Measurements from ENCODE around the gene CEP350. TPM values are rescaled to one million over a fixed set of nuclear protein-coding genes. Genes with fewer than 3 reads are reported as not detected.
A peak's percentile ranks its signal among the peaks of the same experiment; 100 is the strongest.
"Not testable (repeated sequence)": the region's sequence is repeated elsewhere in the genome, so short reads cannot be mapped to it uniquely, and the experiment has no call there.

CEP350 gene
- total RNA-seq, 2 donors from 2014 or later: 63.0 to 66.8 TPM

GRCh38 chr1:179955287-179955680, 674 bp downstream of the CEP350 start:
- H3K27ac Mint-ChIP-seq: peak overlapping the region; percentile 97
- ATAC-seq (no peak), DNase-seq (no peak)
- H3K36me3 Mint-ChIP-seq (ENCODE audit: low read depth): no peaks in the 10 kb centered on the region
- H3K9me3 ChIP-seq (ENCODE audit: control insufficient read depth, low read length, poor library complexity, severe bottlenecking): no peaks in the 10 kb centered on the region
- peaks cover 40% of the 10 kb centered on the region for H3K4me1 Mint-ChIP-seq
- H3K27me3 Mint-ChIP-seq: no peaks in the 10 kb centered on the region
- peak overlapping the region; percentile 94 for H3K4me3 Mint-ChIP-seq

- ATAC-seq (no peak), DNase-seq (no peak)
- peaks cover 42% of the 10 kb centered on the region for H3K4me1 Mint-ChIP-seq
- H3K9me3 ChIP-seq (ENCODE audit: control insufficient read depth, low read length, poor library complexity, severe bottlenecking): no peaks in the 10 kb centered on the region
- no peaks in the 10 kb centered on the region for H3K36me3 Mint-ChIP-seq (ENCODE audit: low read depth)
- peak overlapping the region; percentile 97 for H3K27ac Mint-ChIP-seq
- no peaks in the 10 kb centered on the region for H3K27me3 Mint-ChIP-seq
- peak overlapping the region; percentile 94 for H3K4me3 Mint-ChIP-seq
These were observed 1.1 kb downstream of the CEP350 start for GRCh38 chr1:179955731-179956130.

- Mint-ChIP-seq H3K36me3 (ENCODE audit: low read depth) (peaks cover 6% of the 10 kb centered on the region), H3K27ac (no peak overlapping the region), H3K27me3 (no peaks in the 10 kb centered on the region), H3K4me1 (peaks cover 41% of the 10 kb centered on the region), H3K4me3 (no peak overlapping the region)
- ATAC-seq: no peak
- no peaks in the 10 kb centered on the region for H3K9me3 ChIP-seq (ENCODE audit: control insufficient read depth, low read length, poor library complexity, severe bottlenecking)
- DNase-seq: no peak
These were observed 3.7 kb downstream of the CEP350 start for GRCh38 chr1:179958359-179958758.

- Mint-ChIP-seq H3K27ac (peak overlapping the region; percentile 82), H3K4me1 (peaks cover 44% of the 10 kb centered on the region)
- H3K4me3 Mint-ChIP-seq; H3K36me3 Mint-ChIP-seq (ENCODE audit: low read depth); H3K27me3 Mint-ChIP-seq; DNase-seq; H3K9me3 ChIP-seq (ENCODE audit: control insufficient read depth, low read length, poor library complexity, severe bottlenecking); ATAC-seq: not testable (repeated sequence)
These were observed 7.6 kb downstream of the CEP350 start for GRCh38 chr1:179962168-179962567.

GRCh38 chr1:179966551-179966950, 11.9 kb downstream of the CEP350 start:
- H3K27ac Mint-ChIP-seq: no peak overlapping the region
- peaks cover 47% of the 10 kb centered on the region for H3K4me1 Mint-ChIP-seq
- H3K4me3 Mint-ChIP-seq: no peak overlapping the region
- ATAC-seq (no peak), DNase-seq (no peak)
- no peaks in the 10 kb centered on the region for H3K9me3 ChIP-seq (ENCODE audit: control insufficient read depth, low read length, poor library complexity, severe bottlenecking)
- H3K27me3 Mint-ChIP-seq: no peaks in the 10 kb centered on the region
- peaks cover 5% of the 10 kb centered on the region for H3K36me3 Mint-ChIP-seq (ENCODE audit: low read depth)

- Mint-ChIP-seq H3K36me3 (ENCODE audit: low read depth) (peaks cover 4% of the 10 kb centered on the region), H3K4me3 (no peak overlapping the region), H3K27ac (peak overlapping the region; percentile 37), H3K4me1 (peaks cover 41% of the 10 kb centered on the region), H3K27me3 (no peaks in the 10 kb centered on the region)
- DNase-seq (no peak), ATAC-seq (no peak)
- no peaks in the 10 kb centered on the region for H3K9me3 ChIP-seq (ENCODE audit: control insufficient read depth, low read length, poor library complexity, severe bottlenecking)
These were observed 13.8 kb downstream of the CEP350 start for GRCh38 chr1:179968284-179968993.

GRCh38 chr1:179968994-179969919, 14.6 kb downstream of the CEP350 start:
- DNase-seq: no peak
- Mint-ChIP-seq H3K4me1 (peaks cover 39% of the 10 kb centered on the region), H3K36me3 (ENCODE audit: low read depth) (peaks cover 6% of the 10 kb centered on the region), H3K27ac (peak overlapping the region; percentile 37), H3K4me3 (peak overlapping the region; percentile 70), H3K27me3 (no peaks in the 10 kb centered on the region)
- ATAC-seq: no peak
- H3K9me3 ChIP-seq (ENCODE audit: control insufficient read depth, low read length, poor library complexity, severe bottlenecking): no peaks in the 10 kb centered on the region

GRCh38 chr1:179969962-179970361, 15.4 kb downstream of the CEP350 start:
- H3K4me1 Mint-ChIP-seq: peaks cover 37% of the 10 kb centered on the region
- peaks cover 4% of the 10 kb centered on the region for H3K36me3 Mint-ChIP-seq (ENCODE audit: low read depth)
- peak overlapping the region; percentile 31 for H3K4me3 Mint-ChIP-seq
- ATAC-seq (no peak), DNase-seq (no peak)
- H3K27me3 Mint-ChIP-seq: no peaks in the 10 kb centered on the region
- no peaks in the 10 kb centered on the region for H3K9me3 ChIP-seq (ENCODE audit: control insufficient read depth, low read length, poor library complexity, severe bottlenecking)
- H3K27ac Mint-ChIP-seq: no peak overlapping the region

GRCh38 chr1:179971563-179972496, 17.2 kb downstream of the CEP350 start:
- H3K27ac Mint-ChIP-seq: no peak overlapping the region

GRCh38 chr1:179973198-179974110, 18.8 kb downstream of the CEP350 start:
- H3K9me3 ChIP-seq (ENCODE audit: control insufficient read depth, low read length, poor library complexity, severe bottlenecking): no peaks in the 10 kb centered on the region
- ATAC-seq (no peak), DNase-seq (no peak)
- H3K27me3 Mint-ChIP-seq: no peaks in the 10 kb centered on the region
- peaks cover 46% of the 10 kb centered on the region for H3K4me1 Mint-ChIP-seq
- peaks cover 8% of the 10 kb centered on the region for H3K36me3 Mint-ChIP-seq (ENCODE audit: low read depth)
- H3K27ac Mint-ChIP-seq: peak overlapping the region; percentile 43
- H3K4me3 Mint-ChIP-seq: peak overlapping the region; percentile 5

More at GRCh38 chr1:179971563-179972496, 17.2 kb downstream of the CEP350 start:
- peaks cover 4% of the 10 kb centered on the region for H3K36me3 Mint-ChIP-seq (ENCODE audit: low read depth)
- DNase-seq (no peak), ATAC-seq (no peak)
- H3K4me3 Mint-ChIP-seq: no peak overlapping the region
- peaks cover 41% of the 10 kb centered on the region for H3K4me1 Mint-ChIP-seq
- no peaks in the 10 kb centered on the region for H3K27me3 Mint-ChIP-seq
- H3K9me3 ChIP-seq (ENCODE audit: control insufficient read depth, low read length, poor library complexity, severe bottlenecking): no peaks in the 10 kb centered on the region

GRCh38 chr1:179976970-179977651, 22.5 kb downstream of the CEP350 start:
- Mint-ChIP-seq H3K36me3 (ENCODE audit: low read depth) (peaks cover 8% of the 10 kb centered on the region), H3K4me3 (no peak overlapping the region), H3K27ac (no peak overlapping the region), H3K27me3 (no peaks in the 10 kb centered on the region), H3K4me1 (peaks cover 35% of the 10 kb centered on the region)
- no peak for DNase-seq
- H3K9me3 ChIP-seq (ENCODE audit: control insufficient read depth, low read length, poor library complexity, severe bottlenecking): no peaks in the 10 kb centered on the region
- ATAC-seq: no peak

Data from T-helper 17 cell (primary cell).